Breast epithelium (tissue), 4 donors: ENCODE measurements around the gene FGF11. TPM values are rescaled to one million over a fixed set of nuclear protein-coding genes. Genes with fewer than 3 reads are reported as not detected.

Source experiments
- DNase-seq, 2 donors: peaks; one replicate each; pipeline ENCODE4 v3.0.0-alpha.2; 2019; ENCODE audit warnings: low spot score in 2 of 2
- H3K27ac ChIP-seq, 2 donors: fragments of 200-600 bp; sonication (generic) in 1 of 2; one replicate each; pipeline ENCODE4 v1.5.1; 2016 to 2019; ENCODE audit warnings: mild to moderate bottlenecking in 1 of 2
- H3K27me3 ChIP-seq, 2 donors: fragments of 200-600 bp; sonication (generic) in 1 of 2; one replicate each; pipeline versions ENCODE4 v1.5.1 to v1.6.0; 2017 to 2019; ENCODE audit warnings: control low read depth in 1 of 2, mild to moderate bottlenecking in 1 of 2
- H3K36me3 ChIP-seq: fragments of 200-600 bp; one replicate; pipeline ENCODE4 v1.5.1; 2019
- H3K4me1 ChIP-seq, 2 donors: fragments of 200-600 bp; sonication (generic); one replicate each; pipeline ENCODE4 v1.5.1; 2016 to 2019; ENCODE audit warnings: control low read depth in 1 of 2
- H3K4me3 ChIP-seq, 3 donors: fragments of 200-600 bp; sonication (generic); 1 replicate in 2 of 3; 2 replicates in 1 of 3; pipeline ENCODE4 v1.5.1; 2016 to 2019; ENCODE audit warnings: mild to moderate bottlenecking in 3 of 3, moderate library complexity in 2 of 3
- H3K9me3 ChIP-seq, 2 donors: fragments of 200-600 bp; sonication (generic) in 1 of 2; one replicate each; pipeline ENCODE4 v1.5.1; 2016 to 2019; ENCODE audit warnings: control low read depth in 1 of 2
- POLR2A ChIP-seq: fragments of 450-650 bp; IDR thresholded peaks from one replicate; pipeline ENCODE4 v1.6.1; 2016; ENCODE audit warnings: antibody characterized with exemption, mild to moderate bottlenecking, moderate library complexity
- POLR2AphosphoS5 ChIP-seq, 3 donors: sonication (generic); formaldehyde crosslinking; IDR thresholded peaks; one replicate each; pipeline ENCODE4 v1.6.1; 2017; ENCODE audit warnings: antibody characterized with exemption in 3 of 3
- intact Hi-C: fragments of 100-400 bp; cut with DNase I; formaldehyde crosslinking; loops from one replicate; pipeline ENCODE4 v1.15.1; 2023; ENCODE audit warnings: low total_unique reads
- total RNA-seq, 3 donors: library from RNA; depleted of rRNA; stranded (reverse); fragments of >200 nt; gene quantifications; one replicate each; pipeline ENCODE4 v1.1.0, GENCODE V29; 2016
- TF ChIP-seq, protein P1 (sequence below), 3 donors: fragments of 450-650 bp; IDR thresholded peaks; one replicate each; pipeline ENCODE4 v1.5.1; 2016 to 2017; ENCODE audit warnings: antibody characterized with exemption in 3 of 3, mild to moderate bottlenecking in 3 of 3, moderate library complexity in 3 of 3

Gene FGF11
- total RNA-seq, 3 donors from 2014 or later = 2.1 to 2.9 (median 2.9) TPM

DNA sequence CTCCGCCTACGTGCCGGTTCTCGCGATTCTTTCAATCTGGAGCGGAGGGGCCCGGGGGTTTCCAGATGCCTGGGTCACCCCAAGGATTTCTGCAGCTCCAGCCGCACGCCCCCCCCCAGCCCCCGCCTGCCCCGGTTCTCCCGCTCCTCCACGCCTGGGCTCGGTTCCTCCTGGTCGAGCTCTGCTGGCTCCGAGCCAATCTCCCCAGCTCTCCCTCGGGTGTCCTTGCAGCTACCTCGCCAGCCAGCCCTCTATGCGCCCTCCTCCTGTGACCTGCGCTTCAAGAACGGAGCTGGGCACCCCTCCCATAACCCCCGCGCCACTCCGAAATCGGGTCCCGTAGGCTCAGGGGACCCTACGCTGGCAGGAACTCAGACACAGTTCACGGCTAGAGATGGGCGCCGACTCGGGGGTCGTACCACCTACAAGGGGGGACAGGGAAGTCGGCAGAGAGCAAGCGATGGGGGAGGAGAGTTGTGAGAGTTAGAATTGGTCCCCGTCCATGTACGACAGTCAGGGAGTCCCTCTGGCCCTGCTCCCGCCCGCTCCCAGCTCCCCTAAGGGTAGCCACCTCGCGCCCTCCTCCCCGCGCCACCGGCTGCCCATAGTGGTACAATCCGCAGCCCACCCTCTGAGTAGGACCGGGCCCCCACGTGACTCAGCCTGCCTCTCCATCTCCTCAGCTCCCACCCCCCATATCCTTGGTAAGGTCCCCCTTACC lies 961 bp downstream of the FGF11 start:
- Histone ChIP-seq H3K9me3 (no peaks in the 10 kb centered on the region), H3K4me1 (peaks cover 8 to 21% of the 10 kb centered on the region in 2 donors), H3K36me3 (no peaks in the 10 kb centered on the region), H3K27me3 (no peaks in the 10 kb centered on the region), H3K27ac (peak overlapping the region; percentile 40 to 56), H3K4me3 (peak overlapping the region; percentile 38 to 81 (median 57))
- TF ChIP-seq POLR2AphosphoS5 (IDR thresholded peaks at IDR 0.05) (no peak), POLR2A (no peak)
- TF ChIP-seq, protein P1, sequence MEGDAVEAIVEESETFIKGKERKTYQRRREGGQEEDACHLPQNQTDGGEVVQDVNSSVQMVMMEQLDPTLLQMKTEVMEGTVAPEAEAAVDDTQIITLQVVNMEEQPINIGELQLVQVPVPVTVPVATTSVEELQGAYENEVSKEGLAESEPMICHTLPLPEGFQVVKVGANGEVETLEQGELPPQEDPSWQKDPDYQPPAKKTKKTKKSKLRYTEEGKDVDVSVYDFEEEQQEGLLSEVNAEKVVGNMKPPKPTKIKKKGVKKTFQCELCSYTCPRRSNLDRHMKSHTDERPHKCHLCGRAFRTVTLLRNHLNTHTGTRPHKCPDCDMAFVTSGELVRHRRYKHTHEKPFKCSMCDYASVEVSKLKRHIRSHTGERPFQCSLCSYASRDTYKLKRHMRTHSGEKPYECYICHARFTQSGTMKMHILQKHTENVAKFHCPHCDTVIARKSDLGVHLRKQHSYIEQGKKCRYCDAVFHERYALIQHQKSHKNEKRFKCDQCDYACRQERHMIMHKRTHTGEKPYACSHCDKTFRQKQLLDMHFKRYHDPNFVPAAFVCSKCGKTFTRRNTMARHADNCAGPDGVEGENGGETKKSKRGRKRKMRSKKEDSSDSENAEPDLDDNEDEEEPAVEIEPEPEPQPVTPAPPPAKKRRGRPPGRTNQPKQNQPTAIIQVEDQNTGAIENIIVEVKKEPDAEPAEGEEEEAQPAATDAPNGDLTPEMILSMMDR (IDR thresholded peaks at IDR 0.05) = no peak
- peak; percentile 58 to 72 for DNase-seq
- intact Hi-C loops = no loop called here

DNA sequence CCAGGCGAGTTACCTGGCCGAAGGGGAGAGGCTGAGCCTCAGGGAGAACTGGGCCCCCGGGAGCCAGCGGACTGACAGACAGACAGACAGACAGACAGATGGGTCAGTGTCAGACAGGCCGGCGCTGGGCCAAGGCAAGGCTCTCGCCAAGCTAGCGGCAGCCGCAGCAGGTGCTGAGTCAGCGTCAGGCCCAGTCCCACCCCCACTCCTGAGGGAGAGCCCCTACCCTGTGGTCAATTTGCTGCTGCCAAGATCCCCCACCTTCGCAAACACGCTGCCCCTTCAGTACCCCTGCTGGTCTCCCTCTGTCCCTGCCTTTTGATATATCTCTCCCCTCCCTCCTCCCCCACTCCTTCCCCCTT lies 1.5 kb downstream of the FGF11 start:
- H3K4me3 ChIP-seq = peak overlapping the region in 2 of 3 donors; percentile 57 to 81
- intact Hi-C loops = no loop called here
- no peak for DNase-seq
- H3K9me3 ChIP-seq = no peaks in the 10 kb centered on the region
- TF ChIP-seq POLR2AphosphoS5 (IDR thresholded peaks at IDR 0.05) (no peak), POLR2A (no peak)
- TF ChIP-seq, protein P1 (IDR thresholded peaks at IDR 0.05) = no peak
- H3K36me3 ChIP-seq = no peaks in the 10 kb centered on the region
- H3K27ac ChIP-seq = peak overlapping the region; percentile 40 to 56
- H3K4me1 ChIP-seq = peaks cover 8 to 21% of the 10 kb centered on the region in 2 donors
- no peaks in the 10 kb centered on the region for H3K27me3 ChIP-seq

DNA sequence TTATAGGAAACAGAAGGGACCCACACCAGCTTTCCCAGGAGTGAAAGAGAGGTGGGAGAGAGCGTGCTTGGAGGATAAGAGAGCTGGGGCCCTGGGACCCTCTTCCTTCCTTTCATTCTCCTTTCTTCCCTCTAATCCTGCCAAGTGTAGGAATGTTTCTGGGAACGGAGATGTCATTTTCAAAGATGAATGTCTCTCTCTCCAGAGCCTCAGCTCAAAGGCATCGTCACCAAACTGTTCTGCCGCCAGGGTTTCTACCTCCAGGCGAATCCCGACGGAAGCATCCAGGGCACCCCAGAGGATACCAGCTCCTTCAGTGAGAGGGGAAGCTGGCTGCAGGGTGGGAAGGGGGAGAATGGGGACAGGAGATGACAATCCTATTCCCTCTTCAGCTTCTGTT lies 2.0 kb downstream of the FGF11 start:
- H3K27me3 ChIP-seq = no peaks in the 10 kb centered on the region
- no peaks in the 10 kb centered on the region for H3K9me3 ChIP-seq
- DNase-seq = no peak
- TF ChIP-seq POLR2A = no peak
- no peak for TF ChIP-seq POLR2AphosphoS5 (IDR thresholded peaks at IDR 0.05)
- TF ChIP-seq, protein P1 (IDR thresholded peaks at IDR 0.05) = no peak
- H3K4me1 ChIP-seq = peaks cover 8 to 18% of the 10 kb centered on the region in 2 donors
- intact Hi-C loops = no loop called here
- no peaks in the 10 kb centered on the region for H3K36me3 ChIP-seq
- no peak overlapping the region for H3K4me3 ChIP-seq
- H3K27ac ChIP-seq = no peak overlapping the region

DNA sequence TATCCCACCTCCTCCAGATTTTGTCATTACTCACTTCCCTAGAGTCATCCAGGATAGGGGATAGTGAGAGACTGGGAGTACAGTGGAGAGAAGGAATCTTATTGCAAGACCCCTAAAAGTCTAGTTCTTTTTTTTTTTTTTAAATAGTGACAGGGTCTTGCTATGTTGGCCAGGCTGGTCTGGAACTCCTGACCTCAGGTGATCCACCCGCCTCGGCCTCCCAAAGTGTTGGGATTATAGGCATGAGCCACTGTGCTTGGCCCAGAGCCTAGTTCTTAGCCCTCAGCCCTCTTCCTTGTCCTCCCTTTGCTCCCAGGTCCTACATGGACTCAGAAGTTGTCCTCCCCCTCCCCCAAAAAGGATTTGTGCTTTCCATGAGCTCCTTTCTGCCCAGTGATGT lies 2.8 kb downstream of the FGF11 start:
- H3K27ac ChIP-seq = no peak overlapping the region
- H3K9me3 ChIP-seq = no peaks in the 10 kb centered on the region
- H3K4me1 ChIP-seq = peaks cover 8 to 14% of the 10 kb centered on the region in 2 donors
- TF ChIP-seq, protein P1 (IDR thresholded peaks at IDR 0.05) = no peak
- TF ChIP-seq POLR2A = no peak
- TF ChIP-seq POLR2AphosphoS5 (IDR thresholded peaks at IDR 0.05) = no peak
- H3K36me3 ChIP-seq = no peaks in the 10 kb centered on the region
- H3K27me3 ChIP-seq = no peaks in the 10 kb centered on the region
- intact Hi-C loops = no loop called here
- no peak for DNase-seq
- H3K4me3 ChIP-seq = no peak overlapping the region
